PFSK-1 (cell line): ENCODE results near the gene KCNQ1OT1.

Experiments used
- FOXP2 ChIP-seq: optimal IDR thresholded peaks from 2 replicates; pipeline ENCODE3; 2011; ENCODE audit warnings: borderline replicate concordance, control low read depth, inconsistent platforms; ENCODE audit not compliant: insufficient read depth; ENCODE audit errors: extremely low read length, extremely low read depth
- POLR2AphosphoS5 ChIP-seq: IDR thresholded peaks from 2 replicates; pipeline ENCODE4 v1.6.1; 2012; ENCODE audit warnings: low read depth, mild to moderate bottlenecking, control low read depth, low read length, moderate library complexity
- REST ChIP-seq, 2 experiments: IDR thresholded peaks; 2 replicates each; pipeline versions ENCODE4 v1.6.1 to v1.8.0; 2011 to 2012; ENCODE audit warnings: low read depth in 2 of 2, low read length in 2 of 2, control low read depth in 1 of 2, inconsistent platforms in 1 of 2, mild to moderate bottlenecking in 1 of 2, moderate library complexity in 1 of 2; ENCODE audit not compliant: insufficient read depth in 1 of 2
- SIN3A ChIP-seq: IDR thresholded peaks from 2 replicates; pipeline ENCODE4 v1.6.1; 2012; ENCODE audit warnings: mild to moderate bottlenecking, low read length, moderate library complexity, borderline replicate concordance; ENCODE audit not compliant: insufficient read depth
- TAF1 ChIP-seq: IDR thresholded peaks from 2 replicates; pipeline ENCODE4 v1.6.1; 2012; ENCODE audit warnings: low read length, control low read depth, borderline replicate concordance; ENCODE audit not compliant: insufficient read depth

DNA sequence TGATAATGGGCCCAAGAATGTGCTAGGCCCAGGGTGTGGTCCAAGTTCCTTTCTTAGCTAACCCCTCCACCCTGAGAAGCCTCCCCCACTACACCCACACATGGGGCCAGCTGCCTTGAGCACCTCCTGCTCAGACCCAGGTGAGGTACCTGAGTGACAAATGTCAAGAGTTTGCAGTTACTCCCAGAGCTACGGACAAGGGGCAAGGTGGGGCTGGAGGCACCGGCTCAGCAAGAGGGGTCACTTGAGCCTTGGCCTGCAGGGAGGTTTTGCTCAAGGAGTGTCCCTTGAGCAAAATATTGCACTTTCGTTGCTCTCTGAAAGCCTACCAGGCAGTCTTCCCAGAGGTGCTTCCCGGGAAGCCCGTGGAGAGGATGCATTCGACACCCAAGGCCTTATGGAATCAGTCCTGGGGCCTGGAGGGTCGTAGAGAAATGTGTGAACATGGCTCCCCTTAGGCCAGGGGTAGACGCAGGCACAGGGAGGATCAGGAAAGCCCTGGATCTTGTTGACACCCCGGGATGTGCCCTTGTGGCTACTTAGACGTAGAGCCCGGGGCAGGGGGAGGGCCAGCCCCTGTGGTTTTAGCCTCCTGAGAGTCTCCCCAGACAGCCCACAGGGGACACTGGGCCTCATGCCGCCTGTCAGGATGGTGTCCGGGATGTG, 140.8 kb downstream of the KCNQ1OT1 start:
- no peak for TF ChIP-seq POLR2AphosphoS5
- TF ChIP-seq SIN3A = no peak
- TF ChIP-seq REST (IDR thresholded peaks at IDR 0.05; ENCODE audit: insufficient read depth in 1 of 2, low read depth in 2 of 2, low read length in 2 of 2) = no peak
- TF ChIP-seq TAF1 = no peak
- TF ChIP-seq FOXP2 = no peak
